ENCODE measurements around the gene INSYN2B. TPM values are rescaled to one million over a fixed set of nuclear protein-coding genes. Genes with fewer than 3 reads are reported as not detected.

INSYN2B gene
- total RNA-seq, 1 experiment from 2014 or later, result 1.5 TPM

DNA sequence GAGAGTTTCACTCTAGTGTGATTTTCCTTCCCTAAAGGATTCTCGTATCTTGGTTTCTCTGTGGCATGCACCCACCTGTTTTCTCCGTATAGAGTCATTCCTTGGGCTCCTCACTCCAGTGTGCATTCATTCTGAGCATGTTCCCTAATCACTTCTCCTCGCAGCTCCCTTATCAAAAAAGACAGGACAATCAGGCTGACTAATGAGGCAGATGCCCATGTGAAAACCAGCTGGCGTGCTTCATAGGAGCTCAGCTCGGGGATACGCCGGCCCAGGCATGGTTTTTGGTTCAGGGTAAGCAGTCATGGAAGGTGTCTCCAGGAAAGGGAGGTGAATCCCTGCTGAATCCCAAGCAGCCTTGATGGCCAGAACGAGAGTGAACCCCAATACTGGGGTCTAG, 41.2 kb upstream of the INSYN2B start:
- BruUV-seq (replicated peaks), result no TSS peak
- ChIA-PET POLR2A (ENCODE audit: unreplicated experiment) (no interaction called here), CTCF (no interaction called here)

DNA sequence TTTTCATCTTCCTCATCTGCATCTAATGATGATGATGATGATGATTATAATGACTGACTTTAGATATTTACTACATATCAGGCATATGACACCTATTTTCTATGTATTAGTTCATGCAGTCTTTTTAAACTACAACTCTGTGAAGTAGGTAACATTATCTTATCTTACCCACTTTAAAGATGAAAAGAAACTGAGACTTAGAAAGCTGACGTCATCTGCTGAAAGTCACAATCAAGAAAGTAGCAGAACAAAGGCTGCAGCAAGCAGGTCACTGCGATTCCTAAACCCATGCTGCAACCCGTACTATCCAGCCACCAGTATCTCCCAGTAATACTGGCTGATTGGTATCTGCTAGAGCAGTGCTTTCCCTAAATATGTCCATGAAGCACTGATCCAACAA, 40.1 kb upstream of the INSYN2B start:
- DNase-seq (no peak), ATAC-seq (no peak)
- intact Hi-C loops (cut with micrococcal nuclease), result no loop called here
- Histone ChIP-seq H3K9ac (ENCODE audit: low read length) (no peak overlapping the region), H3K9me2 (replicated peaks; ENCODE audit: low read length) (no peaks in the 10 kb centered on the region), H3F3A (ENCODE audit: low read length, unreplicated experiment) (no peaks in the 10 kb centered on the region), H3K79me2 (ENCODE audit: low read length) (no peaks in the 10 kb centered on the region), H3K9me3 (ENCODE audit: low read length) (no peaks in the 10 kb centered on the region), H3K27ac (ENCODE audit: low read length) (no peak overlapping the region), H3K4me3 (ENCODE audit: low read length) (no peak overlapping the region), H4K20me1 (ENCODE audit: low read length) (no peaks in the 10 kb centered on the region), H3K4me2 (ENCODE audit: low read length) (no peak overlapping the region), H3K4me1 (ENCODE audit: insufficient read depth, low read length) (no peaks in the 10 kb centered on the region), H2AFZ (ENCODE audit: low read length) (no peak overlapping the region), H3K27me3 (ENCODE audit: low read length) (peaks cover 45% of the 10 kb centered on the region), H3K36me3 (ENCODE audit: low read depth, low read length) (no peaks in the 10 kb centered on the region)
- CTCF ChIA-PET, result no interaction called here
- no TSS peak for BruUV-seq (replicated peaks)
- TF ChIP-seq EZH2 (IDR thresholded peaks at IDR 0.05; ENCODE audit: low read length, unreplicated experiment) (no peak), EZH2phosphoT487 (IDR thresholded peaks at IDR 0.05; ENCODE audit: borderline replicate concordance, low read length) (no peak)
- TF ChIP-seq, protein P1, sequence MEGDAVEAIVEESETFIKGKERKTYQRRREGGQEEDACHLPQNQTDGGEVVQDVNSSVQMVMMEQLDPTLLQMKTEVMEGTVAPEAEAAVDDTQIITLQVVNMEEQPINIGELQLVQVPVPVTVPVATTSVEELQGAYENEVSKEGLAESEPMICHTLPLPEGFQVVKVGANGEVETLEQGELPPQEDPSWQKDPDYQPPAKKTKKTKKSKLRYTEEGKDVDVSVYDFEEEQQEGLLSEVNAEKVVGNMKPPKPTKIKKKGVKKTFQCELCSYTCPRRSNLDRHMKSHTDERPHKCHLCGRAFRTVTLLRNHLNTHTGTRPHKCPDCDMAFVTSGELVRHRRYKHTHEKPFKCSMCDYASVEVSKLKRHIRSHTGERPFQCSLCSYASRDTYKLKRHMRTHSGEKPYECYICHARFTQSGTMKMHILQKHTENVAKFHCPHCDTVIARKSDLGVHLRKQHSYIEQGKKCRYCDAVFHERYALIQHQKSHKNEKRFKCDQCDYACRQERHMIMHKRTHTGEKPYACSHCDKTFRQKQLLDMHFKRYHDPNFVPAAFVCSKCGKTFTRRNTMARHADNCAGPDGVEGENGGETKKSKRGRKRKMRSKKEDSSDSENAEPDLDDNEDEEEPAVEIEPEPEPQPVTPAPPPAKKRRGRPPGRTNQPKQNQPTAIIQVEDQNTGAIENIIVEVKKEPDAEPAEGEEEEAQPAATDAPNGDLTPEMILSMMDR (conservative IDR thresholded peaks at IDR 0.05; ENCODE audit: low read depth, low read length), result no peak
- POLR2A ChIA-PET (ENCODE audit: unreplicated experiment), result no interaction called here

More for the DNA sequence above, 41.2 kb upstream of the INSYN2B start:
- ATAC-seq (no peak), DNase-seq (no peak)
- H3F3A ChIP-seq (ENCODE audit: low read length, unreplicated experiment), result no peaks in the 10 kb centered on the region
- no peaks in the 10 kb centered on the region for H4K20me1 ChIP-seq (ENCODE audit: low read length)
- H3K79me2 ChIP-seq (ENCODE audit: low read length), result no peaks in the 10 kb centered on the region
- no peak overlapping the region for H2AFZ ChIP-seq (ENCODE audit: low read length)
- H3K9me3 ChIP-seq (ENCODE audit: low read length), result no peaks in the 10 kb centered on the region
- TF ChIP-seq EZH2phosphoT487 (IDR thresholded peaks at IDR 0.05; ENCODE audit: borderline replicate concordance, low read length) (no peak), EZH2 (IDR thresholded peaks at IDR 0.05; ENCODE audit: low read length, unreplicated experiment) (no peak)
- TF ChIP-seq, protein P1 (conservative IDR thresholded peaks at IDR 0.05; ENCODE audit: low read depth, low read length), result no peak
- peaks cover 45% of the 10 kb centered on the region for H3K27me3 ChIP-seq (ENCODE audit: low read length)
- no peaks in the 10 kb centered on the region for H3K9me2 ChIP-seq (replicated peaks; ENCODE audit: low read length)
- H3K9ac ChIP-seq (ENCODE audit: low read length), result no peak overlapping the region
- no peak overlapping the region for H3K27ac ChIP-seq (ENCODE audit: low read length)
- H3K4me1 ChIP-seq (ENCODE audit: insufficient read depth, low read length), result no peaks in the 10 kb centered on the region
- H3K4me3 ChIP-seq (ENCODE audit: low read length), result no peak overlapping the region
- no peak overlapping the region for H3K4me2 ChIP-seq (ENCODE audit: low read length)
- intact Hi-C loops (cut with micrococcal nuclease), result no loop called here
- no peaks in the 10 kb centered on the region for H3K36me3 ChIP-seq (ENCODE audit: low read depth, low read length)

DNA sequence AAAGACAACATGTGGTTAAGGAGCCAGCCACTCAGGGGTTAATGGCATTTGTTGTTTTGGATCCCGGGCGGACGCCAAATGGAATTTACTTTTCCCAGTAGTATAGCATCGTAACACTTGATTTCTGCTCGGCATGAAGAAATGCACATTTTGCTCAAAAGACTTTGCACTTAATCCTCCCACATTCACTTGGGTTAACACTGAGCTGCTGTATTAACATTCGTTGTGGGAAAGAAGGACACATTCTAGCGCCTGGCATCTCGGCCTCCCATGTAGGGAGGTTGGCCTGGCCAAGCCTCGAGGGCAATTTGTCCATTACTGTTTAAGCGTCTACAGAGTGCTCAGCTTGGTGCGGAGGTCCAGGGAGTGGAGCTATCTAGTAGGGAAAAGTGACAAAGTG, 32.3 kb upstream of the INSYN2B start:
- ATAC-seq (no peak), DNase-seq (no peak)
- H3K27me3 ChIP-seq (ENCODE audit: low read length), result peaks cover 2% of the 10 kb centered on the region; the same call in 1 of the 2 replicates
- H3K36me3 ChIP-seq (ENCODE audit: low read depth, low read length), result no peaks in the 10 kb centered on the region
- H3K9me3 ChIP-seq (ENCODE audit: low read length), result no peaks in the 10 kb centered on the region
- H3K9me2 ChIP-seq (replicated peaks; ENCODE audit: low read length), result no peaks in the 10 kb centered on the region
- no peak overlapping the region for H3K9ac ChIP-seq (ENCODE audit: low read length)
- no TSS peak for BruUV-seq (replicated peaks)
- H4K20me1 ChIP-seq (ENCODE audit: low read length), result no peaks in the 10 kb centered on the region
- CTCF ChIA-PET, result no interaction called here
- no peak overlapping the region for H3K4me3 ChIP-seq (ENCODE audit: low read length)
- H3K4me2 ChIP-seq (ENCODE audit: low read length), result no peak overlapping the region
- H2AFZ ChIP-seq (ENCODE audit: low read length), result no peak overlapping the region
- no peaks in the 10 kb centered on the region for H3F3A ChIP-seq (ENCODE audit: low read length, unreplicated experiment)
- H3K27ac ChIP-seq (ENCODE audit: low read length), result no peak overlapping the region
- no peaks in the 10 kb centered on the region for H3K4me1 ChIP-seq (ENCODE audit: insufficient read depth, low read length)
- H3K79me2 ChIP-seq (ENCODE audit: low read length), result no peaks in the 10 kb centered on the region
- TF ChIP-seq EZH2 (IDR thresholded peaks at IDR 0.05; ENCODE audit: low read length, unreplicated experiment) (no peak), EZH2phosphoT487 (IDR thresholded peaks at IDR 0.05; ENCODE audit: borderline replicate concordance, low read length) (no peak)
- TF ChIP-seq, protein P1 (conservative IDR thresholded peaks at IDR 0.05; ENCODE audit: low read depth, low read length), result no peak
- POLR2A ChIA-PET (ENCODE audit: unreplicated experiment), result no interaction called here
- intact Hi-C loops (cut with micrococcal nuclease), result no loop called here
